Measurements from ENCODE around the gene RGS9.

- no peak for TF ChIP-seq CTCF (IDR thresholded peaks at IDR 0.05)
- TF ChIP-seq EZH2 (IDR thresholded peaks at IDR 0.05; ENCODE audit: borderline replicate concordance, insufficient read depth, low read depth, low read length, poor library complexity, severe bottlenecking), result no peak
Observed at GRCh38 chr17:65205655-65206054, 68.5 kb downstream of the RGS9 start.
